Fibroblast of lung (primary cell): ENCODE measurements around the gene BLOC1S4. TPM values are rescaled to one million over a fixed set of nuclear protein-coding genes. Genes with fewer than 3 reads are reported as not detected.

Experiments used
- DNase-seq, 2 donors: peaks; one replicate each; pipeline versions ENCODE4 v3.0.0 to v3.0.0-alpha.2; 2010; ENCODE audit warnings: low read depth in 2 of 2
- H2AFZ ChIP-seq: 2 replicates; pipeline ENCODE4 v1.5.1; 2012; ENCODE audit warnings: low read length, control low read depth, inconsistent platforms
- H3K27ac ChIP-seq: 2 replicates; pipeline ENCODE4 v1.5.1; 2011; ENCODE audit warnings: low read length, control low read depth; ENCODE audit not compliant: insufficient read depth
- H3K27me3 ChIP-seq: 2 replicates; pipeline ENCODE4 v1.5.1; 2011; ENCODE audit warnings: mild to moderate bottlenecking, low read length; ENCODE audit not compliant: control insufficient read depth, insufficient read depth
- H3K36me3 ChIP-seq: 2 replicates; pipeline ENCODE4 v1.5.1; 2011; ENCODE audit warnings: low read length; ENCODE audit not compliant: control insufficient read depth, insufficient read depth
- H3K4me1 ChIP-seq: 2 replicates; pipeline ENCODE4 v1.5.1; 2011; ENCODE audit warnings: low read length; ENCODE audit not compliant: control insufficient read depth, insufficient read depth; ENCODE audit errors: extremely low read depth
- H3K4me2 ChIP-seq: 2 replicates; pipeline ENCODE4 v1.5.1; 2011; ENCODE audit warnings: low read length, control low read depth; ENCODE audit not compliant: insufficient read depth; ENCODE audit errors: extremely low read depth
- H3K4me3 ChIP-seq, 4 experiments: fragments of 200-600 bp in 1 of 4; sonication (generic) in 1 of 4; replicated peaks in 1 of 4; 2 replicates each; pipeline ENCODE4 v1.5.1; 2011 to 2016; ENCODE audit warnings: low read length in 4 of 4, low read depth in 3 of 4, mild to moderate bottlenecking in 3 of 4, control low read depth in 2 of 4, inconsistent platforms in 1 of 4, mixed read lengths in 1 of 4; ENCODE audit not compliant: insufficient read depth in 1 of 4; ENCODE audit errors: control extremely low read depth in 1 of 4
- H3K79me2 ChIP-seq: 2 replicates; pipeline ENCODE4 v1.5.1; 2012; ENCODE audit warnings: mild to moderate bottlenecking, low read length, inconsistent platforms; ENCODE audit not compliant: control insufficient read depth, insufficient read depth
- H3K9ac ChIP-seq: 2 replicates; pipeline ENCODE4 v1.5.1; 2011; ENCODE audit warnings: mild to moderate bottlenecking, low read length, control low read depth; ENCODE audit not compliant: insufficient read depth
- H3K9me3 ChIP-seq: 2 replicates; pipeline ENCODE4 v1.5.1; 2012; ENCODE audit warnings: low read depth, low read length; ENCODE audit not compliant: control insufficient read depth, insufficient read depth
- H4K20me1 ChIP-seq: 2 replicates; pipeline ENCODE4 v1.5.1; 2011; ENCODE audit warnings: low read length; ENCODE audit not compliant: control insufficient read depth, insufficient read depth; ENCODE audit errors: extremely low read depth
- CTCF ChIP-seq, 2 donors: IDR thresholded peaks in 1 of 2; conservative IDR thresholded peaks in 1 of 2; 1 replicate in 1 of 2; 2 replicates in 1 of 2; pipeline ENCODE4 v1.5.1; 2011 to 2012; ENCODE audit warnings: low read length in 2 of 2, control low read depth in 1 of 2, inconsistent platforms in 1 of 2, low read depth in 1 of 2, mild to moderate bottlenecking in 1 of 2
- EZH2 ChIP-seq: IDR thresholded peaks from 2 replicates; pipeline ENCODE4 v1.5.1; 2012; ENCODE audit warnings: low read length, control low read depth, mild to moderate bottlenecking; ENCODE audit errors: missing control alignments
- polyA plus RNA-seq, 2 donors: library from polyadenylated mRNA; depleted of rRNA in 1 of 2; stranded (reverse) in 1 of 2; unstranded in 1 of 2; fragments of >200 nt; gene quantifications; 2 replicates each; pipeline ENCODE4 v1.2.1, GENCODE V29; 2011 to 2012; ENCODE audit warnings: missing spikeins in 1 of 2
- total RNA-seq: library from RNA; depleted of rRNA; stranded (reverse); fragments of >200 nt; gene quantifications from 2 replicates; pipeline ENCODE4 v1.2.1, GENCODE V29; 2014

BLOC1S4 gene
- total and polyA plus RNA-seq, 2 donors (not counting 1 experiment from before 2014, with no cell fraction given) = 12.2 to 13.5 TPM

GRCh38 chr4:6730603-6731317 is 14.8 kb downstream of the BLOC1S4 start:
- TF ChIP-seq CTCF (conservative IDR thresholded peaks at IDR 0.05 in 1 of 2, IDR thresholded peaks at IDR 0.05 in 1 of 2; ENCODE audit: low read depth in 1 of 2, low read length in 2 of 2) (no peak), EZH2 (no peak)
- H3K4me1 ChIP-seq = peaks cover 4% of the 10 kb centered on the region
- H3K27me3 ChIP-seq = no peaks in the 10 kb centered on the region
- no peak overlapping the region for H3K4me3 ChIP-seq
- H3K4me2 ChIP-seq = no peak overlapping the region
- DNase-seq = no peak
- H3K27ac ChIP-seq = no peak overlapping the region
- no peak overlapping the region for H2AFZ ChIP-seq
- H3K9me3 ChIP-seq = no peaks in the 10 kb centered on the region
- H3K36me3 ChIP-seq = no peaks in the 10 kb centered on the region
- H3K9ac ChIP-seq = no peak overlapping the region
- H3K79me2 ChIP-seq = no peaks in the 10 kb centered on the region
- H4K20me1 ChIP-seq = no peaks in the 10 kb centered on the region

- TF ChIP-seq EZH2 (no peak), CTCF (conservative IDR thresholded peaks at IDR 0.05 in 1 of 2, IDR thresholded peaks at IDR 0.05 in 1 of 2; ENCODE audit: low read depth in 1 of 2, low read length in 2 of 2) (no peak)
- Histone ChIP-seq H3K79me2 (no peaks in the 10 kb centered on the region), H3K4me3 (no peak overlapping the region), H3K27me3 (no peaks in the 10 kb centered on the region), H3K9ac (no peak overlapping the region), H3K4me2 (no peak overlapping the region), H3K9me3 (no peaks in the 10 kb centered on the region), H3K4me1 (peaks cover 4% of the 10 kb centered on the region), H3K27ac (no peak overlapping the region), H2AFZ (no peak overlapping the region), H4K20me1 (no peaks in the 10 kb centered on the region), H3K36me3 (no peaks in the 10 kb centered on the region)
- DNase-seq = no peak
Measured at GRCh38 chr4:6731318-6731675, 15.3 kb downstream of the BLOC1S4 start.

GRCh38 chr4:6731780-6732179 is 15.8 kb downstream of the BLOC1S4 start:
- Histone ChIP-seq H3K4me3 (no peak overlapping the region), H3K27ac (no peak overlapping the region), H3K9ac (no peak overlapping the region), H4K20me1 (no peaks in the 10 kb centered on the region), H3K9me3 (no peaks in the 10 kb centered on the region), H3K4me1 (peaks cover 4% of the 10 kb centered on the region), H2AFZ (no peak overlapping the region), H3K79me2 (no peaks in the 10 kb centered on the region), H3K36me3 (no peaks in the 10 kb centered on the region), H3K4me2 (no peak overlapping the region), H3K27me3 (no peaks in the 10 kb centered on the region)
- TF ChIP-seq CTCF (conservative IDR thresholded peaks at IDR 0.05 in 1 of 2, IDR thresholded peaks at IDR 0.05 in 1 of 2; ENCODE audit: low read depth in 1 of 2, low read length in 2 of 2) (no peak), EZH2 (no peak)
- DNase-seq = no peak
